Brain pericyte (primary cell): ENCODE data around the gene KRTAP1-3.
"Not testable (repeated sequence)": the region's sequence is repeated elsewhere in the genome, so short reads cannot be mapped to it uniquely, and the experiment has no call there.

Experiments
- DNase-seq: peaks from one replicate; pipeline ENCODE4 v3.0.0-alpha.2; 2012; ENCODE audit warnings: low read depth, low spot score

KRTAP1-3 gene, protein sequence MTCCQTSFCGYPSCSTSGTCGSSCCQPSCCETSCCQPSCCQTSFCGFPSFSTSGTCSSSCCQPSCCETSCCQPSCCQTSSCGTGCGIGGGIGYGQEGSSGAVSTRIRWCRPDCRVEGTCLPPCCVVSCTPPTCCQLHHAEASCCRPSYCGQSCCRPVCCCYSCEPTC

DNA sequence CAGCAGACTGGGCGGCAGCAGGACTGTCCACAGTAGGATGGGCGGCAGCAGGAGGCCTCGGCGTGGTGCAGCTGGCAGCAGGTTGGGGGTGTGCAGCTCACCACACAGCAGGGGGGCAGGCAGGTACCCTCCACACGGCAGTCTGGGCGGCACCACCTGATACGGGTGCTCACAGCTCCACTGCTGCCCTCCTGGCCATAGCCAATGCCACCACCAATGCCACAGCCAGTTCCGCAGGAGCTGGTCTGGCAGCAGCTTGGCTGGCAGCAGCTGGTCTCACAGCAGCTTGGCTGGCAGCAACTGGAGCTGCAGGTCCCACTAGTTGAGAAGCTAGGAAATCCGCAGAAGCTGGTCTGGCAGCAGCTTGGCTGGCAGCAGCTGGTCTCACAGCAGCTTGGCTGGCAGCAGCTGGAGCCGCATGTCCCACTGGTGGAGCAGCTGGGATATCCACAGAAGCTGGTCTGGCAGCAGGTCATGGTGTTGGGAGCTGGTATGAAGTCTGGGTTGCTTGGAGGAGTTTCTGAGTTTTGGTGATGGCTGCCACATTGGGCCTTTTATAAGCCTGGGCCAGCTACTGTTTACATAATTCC is at the start of gene KRTAP1-3:
Gene KRTAP1-3, minus strand, starts transcription at position 529 of the 590 bp plus-strand sequence. Its CDS starts 53 bp downstream, at position 476.
- DNase-seq, result not testable (repeated sequence)

DNA sequence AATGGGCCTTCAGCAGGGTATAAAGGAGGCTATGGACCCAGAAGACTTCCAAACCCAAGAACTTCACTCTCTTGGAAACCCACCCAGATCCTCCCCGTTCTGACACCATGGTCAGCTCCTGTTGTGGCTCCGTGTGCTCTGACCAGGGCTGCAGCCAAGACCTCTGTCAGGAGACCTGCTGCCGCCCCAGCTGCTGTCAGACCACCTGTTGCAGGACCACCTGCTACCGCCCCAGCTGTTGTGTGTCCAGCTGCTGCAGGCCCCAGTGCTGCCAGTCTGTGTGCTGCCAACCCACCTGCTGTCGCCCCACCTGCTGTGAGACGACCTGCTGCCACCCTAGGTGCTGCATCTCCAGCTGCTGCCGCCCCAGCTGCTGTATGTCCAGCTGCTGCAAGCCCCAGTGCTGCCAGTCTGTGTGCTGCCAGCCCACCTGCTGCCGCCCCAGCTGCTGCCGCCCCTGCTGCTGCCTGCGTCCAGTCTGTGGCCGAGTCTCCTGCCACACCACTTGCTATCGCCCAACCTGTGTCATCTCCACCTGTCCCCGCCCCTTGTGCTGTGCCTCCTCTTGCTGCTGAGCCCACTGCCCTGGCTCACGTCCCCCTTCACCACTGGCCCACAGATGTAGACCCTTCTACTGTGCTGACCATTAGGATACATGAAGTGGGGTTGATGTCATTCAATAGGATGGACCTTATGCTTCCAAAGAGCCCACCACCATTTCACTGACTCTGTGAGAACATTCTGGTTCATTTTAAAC is 49.6 kb upstream of the KRTAP1-3 start, which contains the start of gene KRTAP4-7:
Gene KRTAP4-7, plus strand, starts transcription at position 51 of the 757 bp plus-strand sequence. Its CDS starts 57 bp downstream, at position 108.
- DNase-seq, result not testable (repeated sequence)

DNA sequence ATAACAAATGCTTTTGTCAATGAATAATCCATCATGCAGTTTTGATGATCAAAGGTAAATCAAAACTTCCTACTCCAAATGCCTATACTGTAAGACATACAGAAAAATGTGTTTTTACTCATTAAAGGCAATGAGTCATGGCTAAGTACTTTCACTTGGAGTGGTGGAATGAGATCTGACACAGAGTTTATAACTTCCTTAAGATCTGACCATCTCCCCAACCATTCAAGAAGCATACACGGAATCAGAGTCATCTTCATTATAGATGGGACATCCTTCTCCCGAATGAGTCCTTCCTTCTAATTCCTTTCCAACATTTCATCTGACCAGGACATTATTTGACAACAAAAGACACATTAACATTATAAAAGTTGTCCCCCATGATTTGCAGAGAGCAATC is 48.8 kb upstream of the KRTAP1-3 start:
- not testable (repeated sequence) for DNase-seq

DNA sequence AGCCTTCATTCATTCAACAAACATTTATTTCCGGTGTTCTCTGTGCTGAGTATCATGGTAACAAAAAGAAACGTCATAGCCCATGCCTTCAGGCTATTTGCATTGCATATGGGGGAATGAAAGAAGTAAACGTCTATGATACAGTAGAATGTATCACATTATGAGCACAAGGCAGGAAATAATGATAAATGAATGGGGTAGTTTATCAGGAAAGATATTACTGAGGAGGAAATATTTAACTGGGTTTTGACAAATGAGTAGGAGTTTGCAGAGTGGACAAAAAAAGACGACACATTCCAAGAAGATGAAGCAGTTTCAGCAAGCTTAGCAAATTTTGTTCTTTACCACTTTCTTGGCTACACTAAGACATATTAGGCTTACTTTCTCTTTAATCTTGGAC is 48.0 kb upstream of the KRTAP1-3 start:
- no peak for DNase-seq

DNA sequence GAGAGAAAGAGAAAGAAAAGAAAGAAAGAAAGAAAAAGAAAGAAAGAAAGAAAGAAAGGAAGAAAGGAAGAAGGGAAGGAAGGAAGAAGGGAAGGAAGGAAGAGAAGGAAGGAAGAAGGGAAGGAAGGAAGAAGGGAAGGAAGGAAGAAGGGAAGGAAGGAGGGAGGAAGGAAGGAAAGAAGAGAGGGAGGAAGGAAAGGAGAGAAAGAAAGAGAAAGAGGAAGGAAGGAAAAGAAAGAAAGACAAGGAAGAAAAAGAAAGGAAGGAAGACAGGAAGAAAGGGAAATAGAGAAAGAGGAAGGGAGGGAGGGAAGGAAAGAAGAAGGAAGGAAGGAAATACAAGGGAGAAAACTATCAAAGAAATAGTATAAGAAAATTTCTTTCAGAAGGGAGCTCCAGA is 42.1 kb upstream of the KRTAP1-3 start:
- DNase-seq, result no peak

DNA sequence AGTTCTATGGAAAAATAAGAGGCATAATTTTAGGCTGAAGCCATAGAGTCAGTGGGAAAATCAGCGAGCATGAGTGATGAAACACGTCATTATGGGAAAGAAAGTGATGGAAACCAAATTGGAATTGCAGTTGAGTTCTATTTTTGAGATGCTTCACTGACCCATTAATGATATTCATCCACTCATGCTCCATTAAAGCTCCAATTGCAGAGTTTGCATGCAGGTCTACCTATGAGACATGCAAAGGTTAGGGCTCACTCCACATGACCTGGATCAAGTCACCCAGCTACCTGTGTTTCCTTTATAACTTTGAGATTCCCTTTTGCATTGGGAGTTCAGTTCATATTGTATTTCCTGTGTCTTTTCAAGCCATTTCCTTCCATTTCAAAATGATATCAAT is 39.0 kb upstream of the KRTAP1-3 start:
- DNase-seq, result no peak

DNA sequence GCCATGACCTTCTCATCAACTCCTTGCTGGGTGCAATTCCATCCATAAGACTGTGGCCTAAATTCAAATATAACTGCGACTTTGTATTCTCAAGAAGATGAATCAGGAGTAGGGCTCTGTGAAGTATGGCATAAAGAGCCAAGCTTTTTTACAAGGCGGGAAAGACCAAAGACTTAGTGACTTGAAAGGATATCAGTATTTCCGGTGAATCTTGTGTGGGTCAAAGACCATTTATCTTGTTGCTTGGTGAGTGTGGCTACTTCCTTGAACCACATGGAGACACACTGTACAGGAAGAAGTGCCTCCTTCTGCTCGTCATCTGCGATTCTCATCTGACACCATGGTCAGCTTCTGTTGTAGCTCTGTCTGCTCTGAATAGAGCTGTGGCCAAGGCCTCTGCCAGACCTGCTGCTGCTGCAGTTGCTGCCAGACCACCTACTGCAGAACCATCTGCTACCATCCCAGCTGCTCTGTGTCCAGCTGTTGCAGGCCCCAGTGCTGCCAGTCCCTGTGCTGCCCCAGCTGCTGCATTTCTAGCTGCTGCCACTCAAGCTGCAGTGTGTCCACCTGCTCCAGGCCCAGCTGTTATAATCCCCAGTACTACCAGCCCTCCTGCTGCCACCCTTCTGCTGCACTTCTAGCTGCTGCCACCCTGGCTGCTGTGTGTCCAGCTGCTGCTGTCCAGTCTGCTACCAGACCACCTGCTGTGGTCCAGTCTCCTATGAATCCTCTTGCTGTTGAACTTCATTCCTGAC is 37.1 kb upstream of the KRTAP1-3 start:
- DNase-seq, result no peak

DNA sequence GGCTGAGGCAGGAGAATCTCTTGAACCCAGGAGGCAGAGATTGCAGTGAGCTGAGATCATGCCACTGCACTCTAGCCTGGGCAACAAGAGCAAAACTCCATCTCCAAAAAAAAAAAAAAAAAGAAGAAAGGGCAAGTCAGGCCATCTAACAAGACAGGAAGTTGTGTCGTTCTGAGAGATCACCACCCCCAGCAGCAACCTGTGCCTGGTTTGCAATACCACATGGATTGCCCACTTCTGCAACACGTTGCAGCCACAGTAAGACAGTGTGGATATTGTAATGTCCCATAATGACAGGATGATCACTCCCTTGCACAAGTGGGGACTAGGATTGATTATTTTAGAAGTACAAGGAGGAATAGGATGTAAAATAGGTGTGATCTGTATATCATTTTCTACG is 34.4 kb upstream of the KRTAP1-3 start:
- no peak for DNase-seq

DNA sequence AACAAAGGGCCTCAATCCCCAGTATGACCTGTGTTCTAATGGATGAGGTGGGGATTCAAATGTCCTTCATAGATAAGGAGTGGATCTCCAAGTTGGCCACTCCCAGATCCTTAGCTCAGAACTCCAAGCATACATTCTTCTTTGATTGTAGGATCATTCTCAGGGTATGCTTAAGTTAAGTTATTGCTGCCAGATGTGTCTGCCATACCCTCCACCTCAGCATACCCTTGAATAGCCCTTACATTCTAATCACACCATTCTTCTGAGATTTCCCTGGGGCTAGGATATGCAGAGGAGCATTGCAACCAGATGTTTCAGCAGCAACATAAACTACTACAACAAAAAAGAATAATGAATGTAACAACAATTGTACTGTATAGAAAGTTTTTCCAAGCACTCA is 32.6 kb upstream of the KRTAP1-3 start:
- no peak for DNase-seq

DNA sequence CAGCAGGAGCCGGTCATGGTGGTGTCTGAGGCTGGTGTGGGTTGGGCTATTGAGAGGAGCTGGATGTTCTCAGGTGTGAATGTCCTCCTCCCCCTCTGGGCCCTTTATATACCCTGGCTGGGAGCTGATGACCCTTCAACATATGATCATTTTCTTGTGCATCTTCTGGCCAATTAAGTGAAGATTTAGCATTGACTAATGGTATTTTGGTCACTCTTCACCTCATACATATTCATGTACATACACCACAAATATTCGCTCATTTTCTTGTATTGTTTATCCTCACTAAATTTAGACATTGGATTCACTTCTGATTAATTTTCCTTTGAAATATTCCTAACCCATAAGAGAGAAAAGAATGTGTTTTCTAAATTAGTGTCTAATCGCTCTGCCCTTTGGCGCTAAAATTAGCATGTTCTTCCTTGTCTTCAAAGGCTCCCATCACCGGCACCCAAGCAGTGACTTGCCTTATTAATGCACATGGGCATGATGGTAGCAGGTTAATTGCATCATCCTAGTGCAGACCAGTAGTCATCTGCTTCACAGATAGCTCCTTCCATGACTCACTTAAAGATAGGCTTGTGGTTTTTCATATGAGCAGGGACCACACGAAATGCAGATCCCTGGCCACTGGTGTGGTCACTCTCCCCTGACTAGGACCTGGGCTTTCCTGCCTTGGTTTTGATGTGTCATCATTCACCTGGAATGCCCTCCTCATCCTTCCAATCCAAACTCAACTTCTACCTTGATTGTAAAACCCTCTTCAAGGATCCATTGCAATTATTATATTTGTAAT is 31.4 kb upstream of the KRTAP1-3 start, which contains the start of gene KRTAP2-4:
Gene KRTAP2-4, minus strand, starts transcription at position 51 of the 796 bp plus-strand sequence. Its CDS starts 34 bp downstream, at position 17.
- DNase-seq, result no peak

DNA sequence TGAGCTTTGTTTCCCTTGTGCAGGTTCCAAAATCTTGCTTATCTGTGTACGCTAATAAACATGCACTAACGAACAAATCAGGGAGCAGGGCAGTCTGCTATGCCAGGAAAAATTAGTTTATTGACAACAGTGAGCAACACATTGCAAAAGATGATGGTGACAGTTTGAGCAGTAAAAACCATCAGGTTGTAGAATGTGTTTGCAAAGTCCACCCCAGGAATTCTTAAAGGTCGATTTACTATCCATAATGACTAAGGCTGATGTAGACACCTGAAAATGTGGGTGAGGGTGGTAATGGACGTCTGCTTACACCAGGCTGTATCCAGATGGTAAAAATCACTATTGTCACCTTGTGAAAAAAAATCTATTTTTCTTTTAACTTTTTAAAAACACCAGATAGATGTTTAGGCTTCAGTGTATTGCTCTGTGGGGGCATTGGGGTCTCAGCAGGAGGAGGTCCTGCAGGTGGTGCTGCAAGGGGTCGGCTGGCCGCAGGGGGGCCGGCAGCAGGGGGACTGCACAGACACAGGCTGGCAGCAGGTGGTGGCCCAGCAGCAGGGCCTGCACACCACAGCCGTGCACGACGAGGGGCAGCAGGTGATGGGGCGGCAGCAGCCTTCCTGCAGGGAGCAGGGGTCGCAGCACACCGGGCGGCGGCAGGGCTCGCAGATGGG is 30.5 kb upstream of the KRTAP1-3 start:
- DNase-seq, result not testable (repeated sequence)

DNA sequence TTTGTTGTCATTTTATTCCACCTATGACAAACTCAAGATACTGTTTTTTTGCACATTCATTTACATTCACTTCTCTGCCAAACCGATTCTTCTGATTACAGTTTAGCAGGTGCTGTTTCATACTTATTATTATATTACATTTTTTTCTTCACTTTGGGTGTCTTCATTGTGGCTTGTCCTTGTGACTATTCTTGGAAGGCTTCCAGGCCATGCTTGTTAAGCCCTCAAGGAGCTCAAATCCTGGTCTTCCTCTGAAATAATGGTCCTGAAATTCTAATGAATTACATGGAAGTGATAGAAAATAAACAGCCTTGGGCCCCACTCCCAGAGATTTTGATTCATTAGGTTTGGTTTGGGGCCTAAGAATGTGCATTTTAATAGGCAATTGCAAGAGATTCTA is 29.6 kb upstream of the KRTAP1-3 start:
- no peak for DNase-seq

DNA sequence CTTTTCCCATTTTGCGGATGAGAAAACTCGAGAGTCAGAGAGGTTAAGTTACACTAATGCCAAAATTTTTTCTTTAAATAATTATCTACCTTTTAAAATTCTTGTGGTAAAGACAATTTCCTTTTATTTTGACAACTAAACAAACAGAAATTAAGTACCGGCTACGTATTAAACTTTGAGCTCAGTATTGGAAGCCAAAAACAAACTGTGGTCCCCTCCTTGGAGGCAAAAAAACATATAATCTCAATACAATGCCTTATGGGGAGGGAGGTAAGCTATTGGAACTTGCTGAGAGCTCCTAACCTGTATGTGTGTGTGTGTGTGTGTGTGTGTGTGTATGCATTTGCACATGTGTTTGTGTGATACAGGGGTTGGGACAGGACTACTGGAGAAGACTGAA is 28.8 kb upstream of the KRTAP1-3 start:
- no peak for DNase-seq

DNA sequence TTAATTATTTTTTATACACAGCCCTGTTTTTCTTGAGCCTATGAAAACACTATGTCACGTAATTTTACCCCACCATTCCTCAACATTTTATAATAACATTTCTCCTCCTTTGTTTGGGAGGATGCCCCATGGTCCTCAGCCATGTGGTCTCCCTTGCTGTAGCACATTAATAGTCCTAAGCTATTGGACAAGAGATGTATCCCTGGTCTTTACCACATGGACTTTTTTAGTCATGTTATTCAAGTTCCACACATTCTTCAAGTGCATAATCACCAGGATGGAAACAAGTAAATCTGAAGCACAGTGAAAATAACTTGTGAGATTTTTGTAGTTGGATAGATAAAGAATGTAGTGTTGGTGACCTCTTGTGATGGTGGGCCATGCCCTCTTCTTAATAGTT is 27.3 kb upstream of the KRTAP1-3 start:
- no peak for DNase-seq

DNA sequence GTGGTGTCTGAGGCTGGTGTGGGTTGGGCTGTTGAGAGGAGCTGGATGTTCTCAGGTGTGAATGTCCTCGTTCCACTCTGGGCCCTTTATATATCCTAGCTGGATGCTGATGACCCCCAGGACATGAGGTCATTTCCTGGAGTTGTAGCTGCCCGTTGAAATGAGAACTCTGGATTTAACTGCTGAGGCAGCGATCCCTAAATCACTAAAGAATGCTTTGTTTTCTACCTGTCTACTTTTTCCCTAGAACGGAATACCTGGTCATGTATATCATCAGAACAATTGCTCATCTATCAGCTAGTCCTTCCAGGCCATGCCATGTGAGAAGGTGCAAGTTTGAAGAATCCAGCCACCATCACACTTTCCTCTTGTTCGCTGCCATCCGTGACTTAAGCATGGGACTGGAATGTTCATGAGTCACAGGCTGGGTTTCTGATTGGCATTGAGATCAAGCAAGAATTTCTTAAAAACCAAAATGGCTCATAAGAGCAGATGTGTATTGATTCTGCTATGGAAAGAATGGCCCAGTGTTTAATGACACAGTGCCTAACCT is 25.5 kb upstream of the KRTAP1-3 start, which contains the start of gene KRTAP2-3:
Gene KRTAP2-3, minus strand, starts transcription at position 63 of the 553 bp plus-strand sequence. CDS start 64 bp downstream, outside the sequence.
- no peak for DNase-seq

DNA sequence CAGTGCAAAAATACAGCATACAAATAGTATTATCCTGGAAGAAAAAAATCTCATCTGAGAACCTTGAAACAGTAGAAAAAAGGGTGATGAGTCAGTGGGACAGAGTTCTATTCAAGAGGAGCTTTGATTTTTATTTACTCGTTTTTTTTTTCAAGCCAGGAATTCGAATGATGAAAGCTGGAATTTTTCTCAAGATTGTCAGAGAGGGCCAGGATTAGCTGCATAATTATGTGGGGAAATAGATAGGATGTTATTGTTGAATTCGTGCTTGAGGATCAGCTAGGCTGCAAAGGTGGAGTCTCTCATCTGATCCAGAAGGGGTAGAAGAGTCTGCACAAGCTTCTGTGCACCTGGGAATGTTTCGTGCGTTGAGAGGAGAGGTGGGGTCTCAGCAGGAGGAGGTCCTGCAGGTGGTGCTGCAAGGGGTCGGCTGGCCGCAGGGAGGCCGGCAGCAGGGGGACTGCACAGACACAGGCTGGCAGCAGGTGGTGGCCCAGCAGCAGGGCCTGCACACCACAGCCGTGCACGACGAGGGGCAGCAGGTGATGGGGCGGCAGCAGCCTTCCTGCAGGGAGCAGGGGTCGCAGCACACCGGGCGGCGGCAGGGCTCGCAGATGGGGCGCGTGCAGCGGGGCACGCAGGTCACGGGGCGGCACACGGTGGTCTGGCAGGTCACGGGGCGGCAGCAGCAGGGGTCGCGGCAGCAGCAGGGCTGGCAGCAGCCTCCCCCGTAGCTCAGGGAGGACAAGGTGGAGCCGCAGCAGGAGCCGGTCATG is 24.8 kb upstream of the KRTAP1-3 start:
- DNase-seq, result not testable (repeated sequence)

DNA sequence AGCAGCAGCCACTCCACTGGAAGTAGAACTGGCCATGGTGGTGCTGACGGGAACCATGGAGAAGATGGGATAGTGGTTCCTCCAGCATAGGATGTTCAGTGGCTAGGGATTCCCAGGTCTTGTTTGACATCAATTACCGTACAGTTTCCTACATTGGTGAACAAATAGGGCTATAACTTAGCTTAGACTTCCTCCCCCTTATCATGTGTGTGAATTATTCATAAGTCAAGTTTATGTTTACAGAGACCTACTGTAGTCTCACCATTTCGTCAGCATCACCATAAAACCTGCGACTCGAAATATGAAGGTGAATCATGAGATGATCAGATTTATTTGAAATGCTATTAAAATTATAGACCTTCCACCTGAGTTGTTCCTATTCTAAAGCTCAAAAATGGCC is 24.1 kb upstream of the KRTAP1-3 start:
- DNase-seq, result no peak

DNA sequence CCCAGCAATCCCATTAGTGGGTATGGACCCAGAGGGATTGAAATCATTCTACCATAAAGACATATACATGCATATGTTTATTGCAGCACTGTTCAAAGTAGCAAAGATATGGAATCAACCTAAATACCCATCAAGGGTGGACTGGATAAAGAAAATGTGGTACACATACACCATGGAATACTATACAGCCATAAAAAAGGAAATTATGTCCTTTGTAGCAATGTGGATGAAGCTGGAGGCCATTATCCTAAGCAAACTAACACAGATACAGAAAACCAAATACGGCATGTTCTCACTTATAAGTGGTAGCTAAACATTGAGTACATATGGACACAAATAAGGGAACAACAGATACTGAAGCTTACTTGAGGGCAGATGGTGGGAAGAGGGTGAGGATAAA is 22.9 kb upstream of the KRTAP1-3 start:
- DNase-seq, result no peak

DNA sequence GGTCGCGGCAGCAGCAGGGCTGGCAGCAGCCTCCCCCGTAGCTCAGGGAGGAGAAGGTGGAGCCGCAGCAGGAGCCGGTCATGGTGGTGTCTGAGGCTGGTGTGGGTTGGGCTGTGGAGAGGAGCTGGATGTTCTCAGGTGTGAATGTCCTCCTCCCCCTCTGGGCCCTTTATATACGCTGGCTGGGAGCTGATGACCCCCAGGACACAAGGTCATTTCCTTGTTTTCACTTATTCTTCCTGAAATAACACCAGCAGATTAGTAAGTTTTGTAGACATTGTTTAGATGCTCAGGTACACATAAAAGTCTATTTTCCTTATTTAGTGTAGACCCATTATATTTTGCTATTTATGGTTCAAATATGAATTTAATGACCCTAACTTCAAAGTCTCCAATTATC is 20.5 kb upstream of the KRTAP1-3 start, which contains the start of gene KRTAP2-2:
Gene KRTAP2-2, minus strand, starts transcription at position 101 of the 400 bp plus-strand sequence. Its CDS starts 19 bp downstream, at position 82.
- DNase-seq, result not testable (repeated sequence)
